Activated naive CD4-positive, alpha-beta T cell treated with anti-CD3 and anti-CD28 coated beads, Interleukin-2, amount 10 ng/mL, durations not matched to agents 7 days and 5 days (primary cell): ENCODE data around the gene AIFM2.
A peak's percentile ranks its signal among the peaks of the same experiment; 100 is the strongest.
"Not testable (repeated sequence)": the region's sequence is repeated elsewhere in the genome, so short reads cannot be mapped to it uniquely, and the experiment has no call there.

Experiments
- CTCF ChIA-PET: fragments of 350-600 bp; sonication (Branson Sonifier 250); formaldehyde crosslinking; loops from one replicate; lab custom pipeline; 2021; ENCODE audit warnings: antibody characterized with exemption; lab: Charles Lee
- DNase-seq: peaks from one replicate; pipeline ENCODE4 v3.0.0-alpha.2; 2020
- H3K27ac Mint-ChIP-seq: one replicate; pipeline ENCODE4 v1.8.0; 2021; ENCODE audit warnings: mild to moderate bottlenecking, moderate library complexity, mixed read lengths
- H3K27me3 Mint-ChIP-seq: one replicate; pipeline ENCODE4 v1.8.0; 2021; ENCODE audit warnings: mild to moderate bottlenecking, mixed read lengths
- H3K36me3 Mint-ChIP-seq: one replicate; pipeline ENCODE4 v1.8.0; 2021; ENCODE audit warnings: mixed read lengths
- H3K4me1 Mint-ChIP-seq: one replicate; pipeline ENCODE4 v1.8.0; 2021; ENCODE audit warnings: mixed read lengths
- H3K4me3 Mint-ChIP-seq: one replicate; pipeline ENCODE4 v1.8.0; 2021; ENCODE audit warnings: mild to moderate bottlenecking, moderate library complexity, mixed read lengths
- H3K9me3 Mint-ChIP-seq: one replicate; pipeline ENCODE4 v1.8.0; 2021; ENCODE audit warnings: mixed read lengths

AIFM2 gene

DNA sequence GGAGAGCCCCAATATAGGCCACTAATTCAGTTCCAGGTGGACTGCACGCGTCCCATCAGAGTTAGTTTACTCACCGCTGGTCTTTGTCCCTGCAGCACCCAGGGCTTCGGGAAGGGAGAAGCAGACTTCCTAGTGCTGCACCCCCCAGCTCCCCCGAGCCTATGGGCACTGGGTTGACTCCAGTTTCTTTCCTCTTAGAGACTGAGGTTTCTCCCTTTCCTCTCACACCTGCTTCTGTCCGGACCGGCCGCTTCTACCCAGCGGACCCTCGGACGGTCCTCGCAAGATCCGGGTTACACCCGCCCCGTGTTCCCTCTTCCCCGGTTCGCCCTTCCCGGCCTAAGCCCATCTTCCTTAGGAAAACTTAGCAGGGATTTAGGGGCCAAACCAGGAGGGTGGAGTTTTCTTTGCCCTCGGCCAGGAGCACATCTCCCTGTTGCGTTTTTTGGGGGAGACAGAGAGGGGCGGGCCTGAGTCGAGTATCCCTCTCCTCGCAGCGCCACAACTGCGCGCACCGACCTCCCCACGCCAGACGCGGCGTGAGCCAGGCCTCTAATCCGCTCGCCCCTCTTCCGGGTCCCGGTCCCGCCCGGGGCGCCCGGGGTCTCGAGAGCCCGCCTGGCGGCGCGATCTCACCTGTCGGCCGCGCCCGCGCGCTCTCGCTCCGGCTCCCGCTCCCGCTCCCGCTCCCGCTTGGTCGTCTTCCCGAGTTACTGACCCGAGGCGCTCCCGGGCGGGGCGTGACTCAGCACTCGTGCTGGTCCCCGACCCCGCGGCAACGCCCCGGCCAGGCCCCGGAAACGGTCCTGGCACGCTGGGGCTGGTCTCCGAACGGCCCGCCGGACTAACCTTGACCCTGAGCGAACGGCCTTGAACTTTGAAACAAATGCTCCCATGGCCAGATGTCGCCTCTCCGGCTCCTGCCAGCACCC lies at the start of gene AIFM2:
Gene AIFM2, minus strand, starts transcription at position 728 of the 932 bp plus-strand sequence. CDS start 8,741 bp downstream, outside the sequence.
- DNase-seq, result peak; percentile 58

DNA sequence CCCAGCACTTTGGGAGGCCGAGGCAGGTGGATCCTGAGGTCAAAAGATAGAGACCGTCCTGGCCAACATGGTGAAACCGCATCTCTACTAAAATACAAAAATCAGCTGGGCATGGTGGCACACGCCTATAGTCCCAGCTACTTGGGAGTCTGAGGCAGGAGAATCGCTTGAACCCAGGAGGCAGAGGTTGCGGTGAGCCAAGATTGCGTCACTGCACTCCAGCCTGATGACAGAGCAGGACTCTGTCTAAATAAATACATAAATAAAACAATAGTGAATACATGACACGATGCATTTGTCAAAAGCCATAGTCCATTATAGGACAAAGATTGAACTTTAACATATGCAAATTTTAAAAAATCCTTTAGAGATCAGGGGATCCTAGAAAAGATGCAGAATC lies 46.6 kb upstream of the AIFM2 start:
- Mint-ChIP-seq H3K4me1 (peaks cover 10% of the 10 kb centered on the region), H3K27me3 (peaks cover 37% of the 10 kb centered on the region)
- H3K27ac Mint-ChIP-seq, H3K36me3 Mint-ChIP-seq, H3K9me3 Mint-ChIP-seq, CTCF ChIA-PET, DNase-seq, H3K4me3 Mint-ChIP-seq: not testable (repeated sequence)

More for the DNA sequence above, at the start of gene AIFM2:
- Mint-ChIP-seq H3K9me3 (no peaks in the 10 kb centered on the region), H3K27me3 (peaks cover 28% of the 10 kb centered on the region), H3K4me3 (peak within 1 kb of the TSS; percentile 79), H3K4me1 (peaks cover 17% of the 10 kb centered on the region), H3K27ac (peak within 1 kb of the TSS; percentile 62), H3K36me3 (peaks cover 5% of the 10 kb centered on the region)
- CTCF ChIA-PET, result interaction anchor here (1.0 kb wide), 1 partner anchor 17 kb away, joined by 3 read pairs; no protein-coding TSS in a partner anchor

DNA sequence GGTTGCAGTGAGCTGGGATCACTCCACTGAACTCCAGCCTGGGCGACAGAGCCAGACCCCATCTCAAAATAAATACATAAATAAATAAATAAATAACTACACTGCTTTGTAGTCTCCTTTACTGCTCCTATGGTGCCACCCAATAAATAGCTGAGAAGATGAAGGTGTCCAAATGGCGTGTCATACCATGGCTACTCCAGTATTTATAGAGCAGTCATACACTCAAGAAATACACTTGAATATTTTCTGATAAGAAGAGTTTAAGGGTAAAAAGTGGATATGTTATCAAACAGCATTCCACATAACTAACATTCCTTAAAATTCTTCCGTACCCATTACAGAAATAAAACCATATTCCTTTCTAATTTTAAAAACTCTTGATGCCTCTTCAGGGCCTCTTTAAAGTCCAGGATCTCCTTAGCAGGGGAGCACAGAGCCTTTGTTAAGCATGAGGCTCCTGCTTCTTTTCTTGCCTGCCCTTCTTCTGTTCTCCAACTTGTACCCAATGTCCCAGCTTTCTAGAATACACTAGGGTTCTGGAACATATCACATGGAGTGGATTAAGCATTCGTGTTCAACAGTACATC lies 45.6 kb upstream of the AIFM2 start:
- no peak overlapping the region for H3K4me3 Mint-ChIP-seq
- CTCF ChIA-PET, result interaction anchor here (0.9 to 1.0 kb wide), 2 partner anchors 31 to 43 kb away, joined by 3 read pairs; partner anchors contain the start of gene TYSND1
- peaks cover 17% of the 10 kb centered on the region for H3K4me1 Mint-ChIP-seq
- H3K27ac Mint-ChIP-seq, result no peak overlapping the region
- peaks cover 27% of the 10 kb centered on the region for H3K27me3 Mint-ChIP-seq
- no peaks in the 10 kb centered on the region for H3K36me3 Mint-ChIP-seq
- no peaks in the 10 kb centered on the region for H3K9me3 Mint-ChIP-seq
- no peak for DNase-seq

DNA sequence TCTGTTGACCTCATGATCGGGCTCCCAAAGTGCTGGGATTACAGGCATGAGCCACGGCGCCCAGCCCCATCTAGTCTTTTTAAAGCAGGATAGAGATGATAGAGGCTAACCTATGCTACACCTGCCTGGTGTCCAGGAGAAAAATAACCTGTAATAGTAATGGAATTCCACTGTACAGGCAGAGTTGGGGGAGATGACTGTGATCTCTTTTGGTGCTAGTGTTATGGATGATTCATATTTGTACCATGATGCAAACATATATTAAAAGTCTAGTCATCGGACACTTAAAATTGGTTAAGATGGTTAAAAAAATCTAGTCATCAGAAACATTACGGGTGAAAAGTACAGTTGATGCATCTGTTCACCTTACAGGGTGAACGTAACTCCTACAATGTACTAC lies 43.8 kb upstream of the AIFM2 start:
- Mint-ChIP-seq H3K4me1 (peaks cover 30% of the 10 kb centered on the region), H3K9me3 (no peaks in the 10 kb centered on the region), H3K4me3 (no peak overlapping the region), H3K27ac (no peak overlapping the region), H3K27me3 (peaks cover 20% of the 10 kb centered on the region), H3K36me3 (no peaks in the 10 kb centered on the region)
- CTCF ChIA-PET, result no interaction called here
- DNase-seq, result no peak

DNA sequence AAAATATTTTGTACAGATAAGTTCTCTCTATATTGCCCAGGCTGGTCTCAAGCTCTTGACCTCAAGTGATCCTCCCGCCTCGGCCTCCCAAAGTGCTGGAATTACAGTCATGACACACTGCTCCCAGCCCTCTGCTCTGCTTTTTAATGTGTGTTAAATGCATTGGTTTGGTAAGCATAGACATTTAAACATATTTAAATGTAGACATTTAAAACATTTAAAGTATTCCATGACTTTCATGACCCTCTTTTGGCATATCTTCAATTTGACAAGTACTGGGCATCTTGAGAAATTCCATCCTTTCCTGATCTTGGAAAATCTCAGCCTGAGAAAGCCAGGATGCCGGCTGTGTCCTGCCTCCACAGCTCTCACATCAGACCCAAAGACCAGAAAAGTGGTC lies 42.9 kb upstream of the AIFM2 start:
- H3K4me1 Mint-ChIP-seq, result peaks cover 36% of the 10 kb centered on the region
- H3K27me3 Mint-ChIP-seq, result peaks cover 15% of the 10 kb centered on the region
- no peak overlapping the region for H3K4me3 Mint-ChIP-seq
- DNase-seq, result no peak
- no peaks in the 10 kb centered on the region for H3K36me3 Mint-ChIP-seq
- no peak overlapping the region for H3K27ac Mint-ChIP-seq
- H3K9me3 Mint-ChIP-seq, result peaks cover 3% of the 10 kb centered on the region
- CTCF ChIA-PET, result interaction anchor here (1.4 to 1.7 kb wide), 2 partner anchors 29 to 60 kb away, joined by 3 to 7 read pairs; partner anchors contain the start of gene TYSND1

DNA sequence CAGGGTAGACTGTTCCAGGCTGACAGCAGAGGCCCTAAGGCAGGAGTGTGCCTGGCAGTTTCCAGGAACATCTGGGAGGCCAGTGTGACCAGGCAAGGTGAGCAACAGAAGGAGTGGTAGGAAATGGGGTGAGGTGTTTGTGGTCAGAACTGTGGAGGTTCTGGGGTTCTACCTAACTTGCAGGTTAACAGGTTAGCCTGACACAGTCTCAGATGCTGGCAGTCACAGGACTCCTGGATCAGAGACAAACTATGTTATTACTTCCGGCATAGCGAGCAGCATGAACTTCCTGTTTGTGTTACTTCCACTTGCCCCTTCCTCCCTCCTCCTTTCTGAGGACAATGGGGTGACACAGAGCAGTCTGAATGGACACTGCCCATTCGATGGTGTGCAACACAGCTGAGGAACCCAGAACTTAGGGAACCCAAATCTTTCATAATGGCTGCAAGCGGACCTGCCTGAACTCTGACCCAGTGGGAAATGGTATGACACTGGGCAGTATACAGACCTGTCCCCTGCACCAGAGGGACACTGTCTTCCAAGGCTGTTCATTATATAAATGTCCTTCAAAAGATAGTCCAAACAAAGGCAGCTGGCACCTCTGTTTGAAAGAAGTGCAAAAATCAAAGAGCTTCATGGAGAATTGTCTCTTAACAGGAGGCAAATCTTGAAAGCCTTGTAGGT lies 41.6 kb upstream of the AIFM2 start:
- CTCF ChIA-PET, result interaction anchor here (0.6 to 1.7 kb wide), 3 partner anchors 28 to 190 kb away, joined by 3 to 7 read pairs (median 3); partner anchors contain the start of gene TYSND1

DNA sequence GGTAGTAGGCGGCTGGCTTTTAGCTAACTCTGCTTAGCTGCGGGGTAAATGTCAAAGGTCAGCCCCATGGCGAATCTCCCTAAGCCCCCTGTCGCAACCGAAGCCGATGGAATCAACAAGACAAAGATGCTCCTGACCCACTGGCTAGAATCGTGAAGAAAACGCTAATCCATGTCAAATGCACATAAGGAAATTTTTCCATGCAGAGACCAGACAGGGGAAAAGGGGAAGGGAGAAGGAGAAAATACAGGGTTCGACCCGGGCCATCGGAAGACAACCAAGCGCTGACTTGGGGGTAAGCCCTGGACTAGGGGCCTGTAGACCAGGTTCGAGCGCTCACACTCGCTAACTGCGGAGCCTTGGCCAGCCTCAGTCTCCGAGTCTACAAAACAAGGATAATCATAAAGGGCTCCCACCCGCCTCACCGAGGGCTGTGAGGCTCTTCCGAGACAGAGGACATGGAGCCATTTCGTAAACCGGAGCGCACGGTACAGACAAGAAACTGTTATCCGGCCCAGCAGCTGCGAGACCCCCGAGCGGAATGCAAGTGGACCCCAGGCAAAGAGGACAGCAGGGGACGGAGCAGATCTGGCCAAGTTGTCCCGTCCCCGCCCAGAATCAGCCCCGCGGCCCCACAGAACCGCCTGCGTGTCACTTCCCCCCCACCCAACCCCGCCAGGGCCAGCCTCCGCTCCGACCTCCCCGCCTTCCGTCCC lies 37.2 kb upstream of the AIFM2 start:
- H3K27me3 Mint-ChIP-seq, result no peaks in the 10 kb centered on the region
- no peak for DNase-seq
- peaks cover 72% of the 10 kb centered on the region for H3K4me1 Mint-ChIP-seq
- H3K36me3 Mint-ChIP-seq, result peaks cover 21% of the 10 kb centered on the region
- CTCF ChIA-PET, result interaction anchor here (1.0 to 4.9 kb wide), 3 partner anchors 9 to 54 kb away, joined by 3 to 47 read pairs (median 5); partner anchors contain the start of gene TYSND1
- peak overlapping the region; percentile 90 for H3K27ac Mint-ChIP-seq
- H3K4me3 Mint-ChIP-seq, result peak overlapping the region; percentile 87
- peaks cover 3% of the 10 kb centered on the region for H3K9me3 Mint-ChIP-seq

More for the DNA sequence above, 41.6 kb upstream of the AIFM2 start:
- Mint-ChIP-seq H3K4me1 (peaks cover 39% of the 10 kb centered on the region), H3K27ac (peak overlapping the region; percentile 92), H3K4me3 (no peak overlapping the region), H3K36me3 (no peaks in the 10 kb centered on the region), H3K9me3 (peaks cover 3% of the 10 kb centered on the region), H3K27me3 (peaks cover 8% of the 10 kb centered on the region)
- peak; percentile 66 for DNase-seq

DNA sequence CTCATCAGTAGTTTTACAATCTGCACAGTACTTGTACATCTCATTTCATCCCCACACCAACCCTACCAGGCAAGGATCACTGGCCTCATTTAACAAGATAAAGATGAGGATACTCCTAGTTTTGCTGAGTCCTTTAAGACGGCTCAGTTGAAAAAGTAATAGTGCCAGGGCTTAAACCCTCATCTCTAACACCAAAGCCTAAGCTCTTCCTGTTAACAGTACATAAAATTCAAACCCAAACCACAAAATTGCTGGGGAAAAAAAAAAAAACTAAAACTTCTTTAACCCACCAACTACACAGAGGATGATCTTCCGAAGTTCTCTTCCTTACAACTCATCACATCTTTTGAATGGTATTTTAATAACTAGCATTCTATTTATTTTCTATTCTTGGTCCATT lies 36.4 kb upstream of the AIFM2 start:
- H3K9me3 Mint-ChIP-seq, result peaks cover 3% of the 10 kb centered on the region
- H3K4me1 Mint-ChIP-seq, result peaks cover 70% of the 10 kb centered on the region
- H3K36me3 Mint-ChIP-seq, result peaks cover 27% of the 10 kb centered on the region
- H3K27ac Mint-ChIP-seq, result peak overlapping the region; percentile 90
- no peak for DNase-seq
- CTCF ChIA-PET, result interaction anchor here (1.0 to 4.9 kb wide), 2 partner anchors 8 to 23 kb away, joined by 3 to 47 read pairs; partner anchors contain the start of gene TYSND1
- no peaks in the 10 kb centered on the region for H3K27me3 Mint-ChIP-seq
- peak overlapping the region; percentile 87 for H3K4me3 Mint-ChIP-seq

DNA sequence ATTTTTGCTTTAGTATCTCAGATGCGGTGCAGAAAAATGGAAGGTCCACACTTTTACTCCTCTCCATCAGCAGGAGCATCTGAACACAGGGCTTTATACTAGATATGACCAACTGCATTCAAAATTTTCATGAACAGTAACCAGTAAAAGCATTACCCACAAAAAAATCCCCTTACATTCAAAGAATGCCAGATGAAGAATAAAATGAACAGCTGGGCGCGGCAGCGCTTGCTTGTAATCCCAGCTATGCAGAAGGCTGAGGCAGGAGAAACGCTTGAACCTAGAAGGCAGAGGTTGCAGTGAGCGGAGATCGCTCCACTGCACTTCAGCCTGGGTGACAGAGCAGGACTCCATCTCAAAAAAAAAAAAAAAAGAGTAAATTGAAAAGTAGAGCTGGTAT lies 34.6 kb upstream of the AIFM2 start:
- CTCF ChIA-PET, result interaction anchor here (4.9 kb wide), 1 partner anchor 21 kb away, joined by 47 read pairs; the partner anchor contains the start of gene TYSND1
- Mint-ChIP-seq H3K36me3 (peaks cover 39% of the 10 kb centered on the region), H3K9me3 (peaks cover 3% of the 10 kb centered on the region), H3K27ac (no peak overlapping the region), H3K27me3 (no peaks in the 10 kb centered on the region), H3K4me1 (peaks cover 76% of the 10 kb centered on the region), H3K4me3 (peak overlapping the region; percentile 2)
- no peak for DNase-seq

DNA sequence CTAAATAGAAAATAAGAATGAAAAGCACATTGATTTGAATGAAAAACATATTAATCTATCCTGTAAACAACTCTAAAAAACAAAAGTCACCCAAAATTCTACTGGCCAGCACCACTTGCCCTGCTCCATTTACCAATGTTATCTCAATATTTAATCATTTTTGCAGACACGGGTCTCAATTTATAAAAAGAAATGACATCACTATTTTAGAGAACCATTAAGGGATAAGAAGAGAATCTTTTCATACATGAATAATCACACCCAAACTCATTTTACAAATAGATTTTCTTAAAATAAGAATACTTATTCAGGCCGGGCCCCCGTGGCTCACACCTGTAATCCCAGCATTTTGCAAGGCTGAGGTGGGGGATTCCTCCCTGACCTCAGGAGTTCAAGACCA lies 33.8 kb upstream of the AIFM2 start:
- Mint-ChIP-seq H3K9me3 (peaks cover 3% of the 10 kb centered on the region), H3K36me3 (peaks cover 46% of the 10 kb centered on the region), H3K27me3 (no peaks in the 10 kb centered on the region), H3K27ac (no peak overlapping the region), H3K4me1 (peaks cover 78% of the 10 kb centered on the region), H3K4me3 (no peak overlapping the region)
- CTCF ChIA-PET, result interaction anchor here (4.9 kb wide), 1 partner anchor 21 kb away, joined by 47 read pairs; the partner anchor contains the start of gene TYSND1
- no peak for DNase-seq

DNA sequence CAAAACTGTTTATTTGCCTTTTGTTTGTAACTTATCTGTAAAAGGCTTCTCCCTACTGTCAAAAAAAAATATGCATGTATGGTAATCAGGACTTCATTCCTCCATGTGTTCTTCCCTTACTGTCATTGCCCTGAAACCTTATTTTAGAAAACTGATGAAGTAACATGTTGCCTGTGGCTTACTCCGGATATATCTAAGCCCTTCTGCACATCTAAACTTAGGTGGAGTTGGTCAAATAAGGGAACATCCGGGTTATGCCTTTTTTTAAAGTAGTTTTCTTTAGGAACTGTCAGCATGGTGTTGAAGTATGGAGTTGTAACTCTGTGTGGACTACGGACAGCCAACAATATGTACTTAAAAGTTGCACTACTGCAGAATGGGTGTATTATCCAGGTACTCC lies 31.5 kb upstream of the AIFM2 start:
- CTCF ChIA-PET, result no interaction called here
- H3K9me3 Mint-ChIP-seq, result no peaks in the 10 kb centered on the region
- peaks cover 59% of the 10 kb centered on the region for H3K36me3 Mint-ChIP-seq
- peaks cover 79% of the 10 kb centered on the region for H3K4me1 Mint-ChIP-seq
- DNase-seq, result no peak
- H3K27ac Mint-ChIP-seq, result peak overlapping the region; percentile 92
- H3K4me3 Mint-ChIP-seq, result peak overlapping the region; percentile 5
- H3K27me3 Mint-ChIP-seq, result no peaks in the 10 kb centered on the region

DNA sequence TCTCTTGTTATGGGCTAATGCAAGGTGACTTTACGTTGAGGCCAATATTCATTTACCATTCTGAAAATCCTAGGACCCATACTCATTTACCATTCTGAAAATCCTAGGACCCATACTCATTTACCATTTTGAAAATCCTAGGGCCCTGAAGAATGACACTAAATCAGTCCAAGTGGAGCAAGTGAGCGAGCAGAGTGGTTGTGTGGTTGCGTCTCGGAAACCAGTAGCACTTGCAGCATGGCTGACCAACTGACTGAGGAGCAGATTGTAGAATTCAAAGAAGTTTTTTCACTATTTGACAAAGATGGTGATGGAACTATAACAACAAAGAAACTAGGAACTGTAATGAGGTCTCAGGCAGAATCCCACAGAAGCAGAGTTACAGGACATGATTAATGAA lies 30.8 kb upstream of the AIFM2 start:
- CTCF ChIA-PET, result interaction anchor here (0.8 to 1.9 kb wide), 4 partner anchors 17 to 56 kb away, joined by 3 to 9 read pairs (median 3); partner anchors contain the start of gene TYSND1
- Mint-ChIP-seq H3K27me3 (no peaks in the 10 kb centered on the region), H3K4me3 (peak overlapping the region; percentile 42), H3K27ac (peak overlapping the region; percentile 92), H3K36me3 (peaks cover 56% of the 10 kb centered on the region), H3K9me3 (no peaks in the 10 kb centered on the region), H3K4me1 (peaks cover 71% of the 10 kb centered on the region)
- no peak for DNase-seq

DNA sequence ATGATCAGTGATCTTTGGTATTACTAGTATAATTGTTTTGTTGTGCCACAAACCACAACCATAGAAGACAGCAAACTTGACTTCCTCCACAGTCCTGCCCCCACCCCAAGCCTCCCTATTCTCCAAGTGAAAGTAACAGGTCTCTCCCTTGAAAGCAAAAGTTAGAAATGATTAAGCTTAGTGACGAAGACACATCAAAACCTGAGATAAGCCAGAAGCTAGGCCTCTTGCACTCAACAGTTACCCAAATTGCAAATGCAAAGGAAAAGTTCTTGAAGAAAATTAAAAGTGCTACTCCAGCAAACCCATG lies 30.2 kb upstream of the AIFM2 start:
- DNase-seq, result peak; percentile 81
- peaks cover 65% of the 10 kb centered on the region for H3K4me1 Mint-ChIP-seq
- H3K4me3 Mint-ChIP-seq, result peak overlapping the region; percentile 42
- H3K27ac Mint-ChIP-seq, result peak overlapping the region; percentile 92
- H3K9me3 Mint-ChIP-seq, result no peaks in the 10 kb centered on the region
- H3K27me3 Mint-ChIP-seq, result no peaks in the 10 kb centered on the region
- CTCF ChIA-PET, result interaction anchor here (0.8 to 1.9 kb wide), 4 partner anchors 16 to 57 kb away, joined by 3 to 9 read pairs (median 3); partner anchors contain the start of gene TYSND1
- H3K36me3 Mint-ChIP-seq, result peaks cover 58% of the 10 kb centered on the region
